ENCODE data around the gene KLHL2.
"Not testable (repeated sequence)": the region's sequence is repeated elsewhere in the genome, so short reads cannot be mapped to it uniquely, and the experiment has no call there.

The KLHL2 gene

GRCh38 chr4:165330071-165330470 is 122.7 kb downstream of the KLHL2 start:
- no peak for TF ChIP-seq CTCF (conservative IDR thresholded peaks at IDR 0.05; ENCODE audit: low read depth, low read length)
- DNase-seq (ENCODE audit: low read depth): no peak
- peak overlapping the region; percentile 40 for H3K4me3 ChIP-seq (ENCODE audit: low read depth, low read length)

GRCh38 chr4:165330666-165331065 is 123.3 kb downstream of the KLHL2 start:
- no peak overlapping the region for H3K4me3 ChIP-seq (ENCODE audit: low read depth, low read length)
- no peak for DNase-seq (ENCODE audit: low read depth)
- TF ChIP-seq CTCF (conservative IDR thresholded peaks at IDR 0.05; ENCODE audit: low read depth, low read length): no peak

- no peak for DNase-seq (ENCODE audit: low read depth)
- TF ChIP-seq CTCF (conservative IDR thresholded peaks at IDR 0.05; ENCODE audit: low read depth, low read length): no peak
- no peak overlapping the region for H3K4me3 ChIP-seq (ENCODE audit: low read depth, low read length)
These were observed 124.0 kb downstream of the KLHL2 start for GRCh38 chr4:165331359-165331758.

GRCh38 chr4:165331823-165332222 is 124.5 kb downstream of the KLHL2 start:
- TF ChIP-seq CTCF (conservative IDR thresholded peaks at IDR 0.05; ENCODE audit: low read depth, low read length): no peak
- peak overlapping the region; percentile 33 for H3K4me3 ChIP-seq (ENCODE audit: low read depth, low read length)
- no peak for DNase-seq (ENCODE audit: low read depth)

GRCh38 chr4:165332502-165332901 is 125.1 kb downstream of the KLHL2 start:
- TF ChIP-seq CTCF (conservative IDR thresholded peaks at IDR 0.05; ENCODE audit: low read depth, low read length): no peak
- DNase-seq (ENCODE audit: low read depth): no peak
- H3K4me3 ChIP-seq (ENCODE audit: low read depth, low read length): no peak overlapping the region

DNA sequence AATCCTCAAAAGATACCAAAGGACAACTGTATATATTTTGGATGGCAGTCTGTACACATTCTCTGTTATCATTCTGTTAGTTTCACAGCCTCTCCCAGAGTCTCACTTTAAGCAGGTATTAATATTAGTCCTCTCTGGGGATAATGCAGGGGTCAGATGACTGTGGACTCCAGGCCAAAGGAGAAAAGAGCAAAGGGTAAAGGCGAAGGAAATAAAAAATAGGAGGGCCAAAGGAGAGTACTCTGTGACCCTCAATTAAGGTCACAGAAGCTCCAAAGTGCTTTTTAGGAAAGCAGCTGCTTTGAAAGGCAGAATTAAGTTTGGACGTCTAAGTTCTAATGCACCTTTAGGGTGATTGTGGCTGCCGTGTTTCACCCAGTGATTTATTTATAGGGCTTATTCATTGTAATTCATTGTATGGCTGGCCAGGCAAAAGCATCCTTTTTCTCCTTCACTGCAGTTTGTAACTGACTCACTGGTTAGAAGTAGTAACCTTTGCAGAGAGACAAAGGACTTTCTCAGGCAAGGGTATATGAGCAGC is 127.9 kb downstream of the KLHL2 start:
- H3K4me3 ChIP-seq (ENCODE audit: low read depth, low read length): no peak overlapping the region
- TF ChIP-seq CTCF (conservative IDR thresholded peaks at IDR 0.05; ENCODE audit: low read depth, low read length): no peak
- no peak for DNase-seq (ENCODE audit: low read depth)

GRCh38 chr4:165336743-165337142 is 129.4 kb downstream of the KLHL2 start:
- H3K4me3 ChIP-seq (ENCODE audit: low read depth, low read length): no peak overlapping the region
- TF ChIP-seq CTCF (conservative IDR thresholded peaks at IDR 0.05; ENCODE audit: low read depth, low read length): no peak
- DNase-seq (ENCODE audit: low read depth): no peak

DNA sequence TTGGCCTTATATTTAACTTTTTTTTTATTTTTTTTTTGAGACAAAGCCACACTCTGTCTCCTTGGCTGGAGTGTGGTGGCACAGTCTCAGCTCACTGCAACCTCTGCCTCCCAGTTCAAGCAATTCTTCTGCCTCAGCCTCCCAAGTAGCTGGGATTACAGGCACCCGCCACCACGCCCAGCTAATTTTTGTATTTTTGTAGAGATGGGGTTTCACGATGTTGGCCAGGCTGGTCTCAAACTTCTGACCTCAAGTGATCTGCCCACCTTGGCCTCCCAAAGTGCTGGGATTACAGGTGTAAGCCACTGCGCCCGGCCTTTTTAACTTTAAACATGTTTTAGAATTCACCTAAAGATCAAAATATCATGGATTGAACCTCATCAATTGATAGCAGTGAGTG is 135.0 kb downstream of the KLHL2 start:
- DNase-seq (ENCODE audit: low read depth); H3K4me3 ChIP-seq (ENCODE audit: low read depth, low read length): not testable (repeated sequence)
